ENCODE data around the gene WNT10A. TPM values are rescaled to one million over a fixed set of nuclear protein-coding genes. Genes with fewer than 3 reads are reported as not detected.

Gene WNT10A
- total RNA-seq, 1 donor from 2014 or later: not detected

DNA sequence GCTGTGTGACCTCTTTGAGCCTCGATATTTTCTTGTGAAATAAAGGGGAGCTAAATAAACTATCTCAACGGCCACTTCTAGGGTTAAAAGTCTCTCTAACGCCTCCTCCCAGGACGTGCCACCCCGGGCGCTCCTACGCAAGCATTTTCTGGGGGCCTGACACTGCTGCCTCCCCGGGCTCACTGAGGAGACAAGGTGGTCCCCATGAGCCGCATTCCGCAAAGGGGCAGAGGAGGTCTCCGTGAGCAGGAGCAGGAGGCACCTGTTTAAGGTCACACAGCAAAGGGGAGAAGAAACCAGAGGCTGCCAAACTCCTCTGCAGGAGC, 913 bp upstream of the WNT10A start:
- Histone ChIP-seq H4K20me1 (ENCODE audit: low read depth) (peaks cover 65% of the 10 kb centered on the region), H3F3A (ENCODE audit: low read depth) (peaks cover 19% of the 10 kb centered on the region), H3K27ac (no peak overlapping the region), H3K36me3 (no peaks in the 10 kb centered on the region), H3K4me3 (peak overlapping the region; percentile 29), H3K79me2 (ENCODE audit: low read depth) (no peaks in the 10 kb centered on the region), H3K9ac (no peak overlapping the region), H2AFZ (replicated peaks) (no peak overlapping the region), H3K27me3 (peaks cover 100% of the 10 kb centered on the region), H3K9me3 (ENCODE audit: low read depth) (no peaks in the 10 kb centered on the region), H3K4me1 (peaks cover 32% of the 10 kb centered on the region), H3K4me2 (peak overlapping the region; percentile 69)
- no peaks in the 10 kb centered on the region for H3K36me3 Mint-ChIP-seq
- peak overlapping the region; percentile 57 for H3K4me3 Mint-ChIP-seq
- DNase-seq (ENCODE audit: low spot score): no peak
- peaks cover 25% of the 10 kb centered on the region for H3K4me1 Mint-ChIP-seq
- H3K9me3 Mint-ChIP-seq: peaks cover 4% of the 10 kb centered on the region
- peaks cover 76% of the 10 kb centered on the region for H3K27me3 Mint-ChIP-seq (ENCODE audit: insufficient read depth, low read depth)
- no peak overlapping the region for H3K27ac Mint-ChIP-seq
- TF ChIP-seq, protein P1, sequence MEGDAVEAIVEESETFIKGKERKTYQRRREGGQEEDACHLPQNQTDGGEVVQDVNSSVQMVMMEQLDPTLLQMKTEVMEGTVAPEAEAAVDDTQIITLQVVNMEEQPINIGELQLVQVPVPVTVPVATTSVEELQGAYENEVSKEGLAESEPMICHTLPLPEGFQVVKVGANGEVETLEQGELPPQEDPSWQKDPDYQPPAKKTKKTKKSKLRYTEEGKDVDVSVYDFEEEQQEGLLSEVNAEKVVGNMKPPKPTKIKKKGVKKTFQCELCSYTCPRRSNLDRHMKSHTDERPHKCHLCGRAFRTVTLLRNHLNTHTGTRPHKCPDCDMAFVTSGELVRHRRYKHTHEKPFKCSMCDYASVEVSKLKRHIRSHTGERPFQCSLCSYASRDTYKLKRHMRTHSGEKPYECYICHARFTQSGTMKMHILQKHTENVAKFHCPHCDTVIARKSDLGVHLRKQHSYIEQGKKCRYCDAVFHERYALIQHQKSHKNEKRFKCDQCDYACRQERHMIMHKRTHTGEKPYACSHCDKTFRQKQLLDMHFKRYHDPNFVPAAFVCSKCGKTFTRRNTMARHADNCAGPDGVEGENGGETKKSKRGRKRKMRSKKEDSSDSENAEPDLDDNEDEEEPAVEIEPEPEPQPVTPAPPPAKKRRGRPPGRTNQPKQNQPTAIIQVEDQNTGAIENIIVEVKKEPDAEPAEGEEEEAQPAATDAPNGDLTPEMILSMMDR (IDR thresholded peaks at IDR 0.05): no peak
- TF ChIP-seq EZH2 (IDR thresholded peaks at IDR 0.05) (no peak), EZH2phosphoT487 (IDR thresholded peaks at IDR 0.05) (no peak)

DNA sequence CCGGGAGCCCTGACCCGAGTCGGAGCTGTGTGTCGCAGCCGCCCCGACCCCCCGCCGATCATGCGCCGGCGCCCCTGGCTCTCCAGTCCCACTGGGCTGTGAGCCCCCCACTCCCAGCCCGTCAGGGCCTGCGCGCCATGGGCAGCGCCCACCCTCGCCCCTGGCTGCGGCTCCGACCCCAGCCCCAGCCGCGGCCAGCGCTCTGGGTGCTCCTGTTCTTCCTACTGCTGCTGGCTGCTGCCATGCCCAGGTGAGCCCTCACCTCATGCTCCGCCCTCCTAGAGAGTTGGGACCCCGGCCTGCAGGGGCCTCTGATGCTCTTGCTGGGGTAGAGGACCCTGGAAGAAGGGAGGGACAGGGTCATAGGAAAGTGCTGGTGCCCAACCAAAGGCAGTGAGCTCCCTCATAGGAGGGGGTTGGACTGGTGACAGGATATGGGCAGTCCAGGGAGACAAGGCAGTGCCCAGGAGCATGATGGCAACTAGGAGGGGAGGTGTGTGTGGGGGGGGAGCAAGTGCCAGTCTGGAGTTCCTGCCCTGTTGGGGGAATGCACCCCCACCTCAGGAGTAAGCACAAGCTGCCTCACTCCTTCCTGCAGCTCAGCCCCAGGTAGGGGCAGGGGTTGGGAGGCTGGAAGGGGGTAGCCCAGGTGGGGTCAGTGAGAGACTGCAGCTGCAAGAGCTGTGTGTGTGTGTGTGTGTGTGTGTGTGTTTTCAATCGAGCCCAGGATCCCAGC, 375 bp downstream of the WNT10A start:
- H3K4me3 Mint-ChIP-seq: peak overlapping the region; percentile 71
- no peak overlapping the region for H3K27ac ChIP-seq
- H3K4me3 ChIP-seq: peak overlapping the region; percentile 29
- no peaks in the 10 kb centered on the region for H3K9me3 ChIP-seq (ENCODE audit: low read depth)
- TF ChIP-seq, protein P1 (IDR thresholded peaks at IDR 0.05): no peak
- TF ChIP-seq EZH2phosphoT487 (IDR thresholded peaks at IDR 0.05) (peak; percentile 91), EZH2 (IDR thresholded peaks at IDR 0.05) (peak; percentile 92)
- H3K36me3 Mint-ChIP-seq: no peaks in the 10 kb centered on the region
- peaks cover 4% of the 10 kb centered on the region for H3K9me3 Mint-ChIP-seq
- no peak overlapping the region for H2AFZ ChIP-seq (replicated peaks)
- no peak overlapping the region for H3K9ac ChIP-seq
- peak overlapping the region; percentile 69 for H3K4me2 ChIP-seq
- no peaks in the 10 kb centered on the region for H3K79me2 ChIP-seq (ENCODE audit: low read depth)
- peaks cover 27% of the 10 kb centered on the region for H3K4me1 Mint-ChIP-seq
- H3K4me1 ChIP-seq: peaks cover 32% of the 10 kb centered on the region
- H3K27me3 ChIP-seq: peaks cover 100% of the 10 kb centered on the region
- peaks cover 19% of the 10 kb centered on the region for H3F3A ChIP-seq (ENCODE audit: low read depth)
- H4K20me1 ChIP-seq (ENCODE audit: low read depth): peaks cover 62% of the 10 kb centered on the region
- peaks cover 77% of the 10 kb centered on the region for H3K27me3 Mint-ChIP-seq (ENCODE audit: insufficient read depth, low read depth)
- no peak overlapping the region for H3K27ac Mint-ChIP-seq
- no peak for DNase-seq (ENCODE audit: low spot score)
- no peaks in the 10 kb centered on the region for H3K36me3 ChIP-seq

DNA sequence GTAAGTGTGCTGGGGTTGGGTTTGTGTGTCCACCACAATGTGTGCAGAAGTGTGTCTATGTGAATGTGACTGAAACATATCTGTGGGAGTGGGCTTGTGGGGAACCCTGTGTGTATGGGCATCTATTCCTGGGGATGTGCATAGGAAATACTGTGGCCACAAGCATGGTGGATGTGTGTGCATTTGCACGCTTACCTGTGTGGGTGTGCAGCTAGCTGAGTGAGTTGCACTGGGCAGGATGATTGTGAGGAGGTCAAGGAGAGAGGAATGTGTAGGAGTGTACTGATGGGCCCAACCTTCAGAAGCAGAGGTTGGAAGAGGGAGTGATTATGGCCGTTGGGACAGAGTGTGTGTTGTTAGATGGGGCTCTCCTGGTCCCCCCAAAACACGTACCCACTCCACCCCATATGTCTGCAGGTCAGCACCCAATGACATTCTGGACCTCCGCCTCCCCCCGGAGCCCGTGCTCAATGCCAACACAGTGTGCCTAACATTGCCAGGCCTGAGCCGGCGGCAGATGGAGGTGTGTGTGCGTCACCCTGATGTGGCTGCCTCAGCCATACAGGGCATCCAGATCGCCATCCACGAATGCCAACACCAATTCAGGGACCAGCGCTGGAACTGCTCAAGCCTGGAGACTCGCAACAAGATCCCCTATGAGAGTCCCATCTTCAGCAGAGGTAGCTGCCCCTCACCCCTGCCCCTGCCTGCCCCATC, 1.2 kb downstream of the WNT10A start:
- Histone ChIP-seq H4K20me1 (ENCODE audit: low read depth) (peaks cover 55% of the 10 kb centered on the region), H3K27ac (no peak overlapping the region), H3F3A (ENCODE audit: low read depth) (peaks cover 19% of the 10 kb centered on the region), H3K4me2 (no peak overlapping the region), H2AFZ (replicated peaks) (no peak overlapping the region), H3K79me2 (ENCODE audit: low read depth) (no peaks in the 10 kb centered on the region), H3K4me1 (peaks cover 32% of the 10 kb centered on the region), H3K9me3 (ENCODE audit: low read depth) (no peaks in the 10 kb centered on the region), H3K36me3 (no peaks in the 10 kb centered on the region), H3K4me3 (no peak overlapping the region), H3K27me3 (peaks cover 100% of the 10 kb centered on the region), H3K9ac (no peak overlapping the region)
- no peaks in the 10 kb centered on the region for H3K36me3 Mint-ChIP-seq
- H3K4me1 Mint-ChIP-seq: peaks cover 31% of the 10 kb centered on the region
- peaks cover 74% of the 10 kb centered on the region for H3K27me3 Mint-ChIP-seq (ENCODE audit: insufficient read depth, low read depth)
- no peak for DNase-seq (ENCODE audit: low spot score)
- no peak overlapping the region for H3K27ac Mint-ChIP-seq
- peaks cover 4% of the 10 kb centered on the region for H3K9me3 Mint-ChIP-seq
- TF ChIP-seq EZH2phosphoT487 (IDR thresholded peaks at IDR 0.05) (no peak), EZH2 (IDR thresholded peaks at IDR 0.05) (no peak)
- TF ChIP-seq, protein P1 (IDR thresholded peaks at IDR 0.05): no peak
- H3K4me3 Mint-ChIP-seq: peak overlapping the region; percentile 60
